ENCODE data around the gene SPATS2. TPM values are rescaled to one million over a fixed set of nuclear protein-coding genes. Genes with fewer than 3 reads are reported as not detected.

The SPATS2 gene
- total RNA-seq, 2 experiments from 2014 or later: 10.6 to 18.8 TPM

DNA sequence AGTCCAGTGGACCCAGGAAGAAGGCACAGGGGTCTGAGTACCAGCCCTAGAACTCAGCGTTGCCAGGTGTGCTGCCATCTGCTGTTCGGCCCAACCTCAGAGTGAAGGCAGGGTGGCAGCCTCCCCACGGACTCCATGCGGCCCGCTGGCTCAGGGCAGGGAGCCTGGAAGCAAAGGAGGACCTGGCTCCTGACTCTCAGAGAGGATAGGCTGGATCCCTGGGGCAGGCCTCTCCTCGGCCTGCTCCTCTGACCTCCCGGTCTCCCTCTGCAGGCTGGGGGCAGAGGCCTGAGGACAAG, 190.6 kb downstream of the SPATS2 start:
- Mint-ChIP-seq H3K27ac (no peak overlapping the region), H3K9me3 (ENCODE audit: low read depth) (no peaks in the 10 kb centered on the region), H3K27me3 (no peaks in the 10 kb centered on the region), H3K4me3 (no peak overlapping the region), H3K36me3 (ENCODE audit: low read depth) (peaks cover 18% of the 10 kb centered on the region), H3K4me1 (peaks cover 5% of the 10 kb centered on the region)
- POLR2A ChIA-PET: no interaction called here
- CTCF ChIA-PET: no interaction called here
- intact Hi-C loops (cut with DNase I, micrococcal nuclease): no loop called here
- ATAC-seq (no peak), DNase-seq (no peak)

DNA sequence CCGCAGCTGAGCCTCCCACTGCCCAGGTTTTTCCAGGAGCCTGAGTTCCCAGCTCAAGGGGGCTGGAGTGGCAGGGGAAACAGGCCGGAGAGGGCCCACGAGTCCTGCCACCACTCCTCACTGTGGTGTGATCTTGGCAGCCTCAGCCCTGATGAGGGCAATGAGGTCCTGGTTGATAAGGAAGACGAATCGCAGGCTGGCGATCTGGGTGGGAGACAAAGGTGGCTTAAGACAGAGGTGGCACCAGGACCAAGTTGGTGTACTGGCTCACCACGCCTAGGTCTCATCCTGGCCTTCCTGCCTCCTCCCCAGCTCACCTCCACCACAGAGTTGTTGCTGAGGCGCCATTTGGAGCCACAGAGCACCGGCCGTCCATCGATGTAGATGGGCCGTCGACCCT, 191.3 kb downstream of the SPATS2 start:
- POLR2A ChIA-PET: no interaction called here
- Mint-ChIP-seq H3K36me3 (ENCODE audit: low read depth) (peaks cover 19% of the 10 kb centered on the region), H3K27me3 (no peaks in the 10 kb centered on the region), H3K27ac (no peak overlapping the region), H3K9me3 (ENCODE audit: low read depth) (no peaks in the 10 kb centered on the region), H3K4me3 (no peak overlapping the region), H3K4me1 (peaks cover 5% of the 10 kb centered on the region)
- CTCF ChIA-PET: interaction anchor here (1.3 kb wide), 1 partner anchor 200 kb away, joined by 3 read pairs; no protein-coding TSS in a partner anchor
- no peak for ATAC-seq
- intact Hi-C loops (cut with DNase I, micrococcal nuclease): no loop called here
- DNase-seq: no peak

DNA sequence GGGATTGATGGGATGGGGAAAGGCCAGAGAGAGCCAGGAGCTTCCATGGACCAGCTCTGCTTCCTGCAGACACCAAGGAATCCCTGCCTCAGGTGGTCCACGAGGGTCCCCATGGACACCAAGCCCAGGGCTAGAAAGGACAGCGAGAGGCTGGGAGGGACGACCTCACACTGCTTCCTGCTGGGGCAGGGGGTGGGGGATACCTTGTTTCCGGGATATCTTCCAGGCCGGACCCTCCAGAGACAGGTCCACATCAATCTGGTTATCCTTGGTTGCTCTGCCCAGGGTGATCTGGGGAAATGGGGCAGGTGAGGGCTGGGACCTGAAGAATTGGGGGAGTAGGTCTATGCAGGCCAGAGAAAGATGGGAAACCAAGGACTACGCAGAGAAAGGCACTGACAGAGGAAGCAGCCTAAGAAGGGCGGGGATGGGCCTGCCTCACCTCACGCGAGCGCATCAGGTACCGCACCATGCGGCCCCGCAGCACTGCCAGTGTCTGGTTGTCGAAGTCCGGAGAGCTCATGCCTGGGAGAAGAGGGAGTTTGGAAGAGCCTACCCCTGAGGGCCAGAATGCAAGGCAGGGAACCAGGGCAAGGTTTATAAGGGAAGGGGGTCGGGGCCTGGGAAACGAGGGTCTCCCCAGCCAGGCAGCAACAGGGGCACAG, 191.9 kb downstream of the SPATS2 start:
- H3K36me3 Mint-ChIP-seq (ENCODE audit: low read depth): peaks cover 22% of the 10 kb centered on the region

DNA sequence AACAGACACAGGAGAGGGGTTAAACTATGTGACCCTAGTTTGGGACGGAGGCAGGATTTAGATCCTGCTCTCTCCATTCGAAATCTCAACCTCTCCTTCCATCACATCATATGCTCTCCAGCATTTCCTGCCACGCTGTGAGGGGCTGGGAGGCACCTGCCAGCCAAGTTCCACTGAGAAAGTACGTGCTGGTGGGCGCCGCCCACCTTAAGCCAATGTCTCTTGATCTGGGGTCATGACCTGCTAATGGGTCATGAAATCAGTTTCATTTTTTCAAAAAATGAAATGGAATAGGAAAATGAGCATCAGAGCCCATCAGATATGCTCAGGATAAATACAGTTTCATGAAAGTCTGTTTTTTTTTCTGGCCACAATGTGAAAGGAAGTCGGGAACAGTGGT, 193.4 kb downstream of the SPATS2 start:
- intact Hi-C loops (cut with DNase I, micrococcal nuclease): loop anchor here in 1 of 2 experiments (10.0 kb wide), 1 partner anchor 464 kb away; the partner anchor contains the start of gene RACGAP1
- Mint-ChIP-seq H3K27me3 (no peaks in the 10 kb centered on the region), H3K4me1 (peaks cover 17% of the 10 kb centered on the region), H3K9me3 (ENCODE audit: low read depth) (no peaks in the 10 kb centered on the region), H3K27ac (peak overlapping the region; percentile 42), H3K4me3 (no peak overlapping the region), H3K36me3 (ENCODE audit: low read depth) (peaks cover 26% of the 10 kb centered on the region)
- DNase-seq (no peak), ATAC-seq (no peak)
- CTCF ChIA-PET: interaction anchor here (1.1 kb wide), 2 partner anchors 10 to 202 kb away, joined by 3 read pairs; no protein-coding TSS in a partner anchor
- POLR2A ChIA-PET: no interaction called here

More for the DNA sequence above, 191.9 kb downstream of the SPATS2 start:
- peaks cover 5% of the 10 kb centered on the region for H3K4me1 Mint-ChIP-seq
- ChIA-PET POLR2A (no interaction called here), CTCF (interaction anchor here (0.7 to 1.3 kb wide), 2 partner anchors 201 to 301 kb away, joined by 3 read pairs; no protein-coding TSS in a partner anchor)
- H3K27ac Mint-ChIP-seq: no peak overlapping the region
- intact Hi-C loops (cut with DNase I, micrococcal nuclease): no loop called here
- H3K4me3 Mint-ChIP-seq: no peak overlapping the region
- no peaks in the 10 kb centered on the region for H3K27me3 Mint-ChIP-seq
- DNase-seq (no peak), ATAC-seq (no peak)
- no peaks in the 10 kb centered on the region for H3K9me3 Mint-ChIP-seq (ENCODE audit: low read depth)

DNA sequence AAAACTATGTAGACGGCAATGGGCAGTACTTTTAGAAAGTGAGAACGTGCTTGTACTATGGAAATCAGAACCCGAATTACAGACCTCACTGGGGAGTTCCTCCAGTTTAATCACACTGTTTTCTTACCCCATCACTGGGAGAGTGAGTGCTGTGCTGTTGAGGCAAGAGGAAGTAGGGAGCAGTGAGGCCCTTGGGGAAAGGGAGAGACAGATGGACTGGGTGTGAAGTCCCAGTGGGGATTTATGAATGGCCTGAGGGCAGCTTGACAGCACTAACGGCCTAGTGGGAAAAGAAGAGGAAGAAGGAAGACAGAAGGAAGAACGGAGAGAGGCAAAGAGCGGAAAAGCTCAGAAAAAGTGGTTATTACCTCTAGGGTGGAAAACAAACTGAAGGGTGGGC, 195.0 kb downstream of the SPATS2 start:
- POLR2A ChIA-PET: no interaction called here
- H3K4me3 Mint-ChIP-seq: no peak overlapping the region
- CTCF ChIA-PET: interaction anchor here (0.6 to 1.9 kb wide), 6 partner anchors 9 to 328 kb away, joined by 3 to 11 read pairs (median 4); no protein-coding TSS in a partner anchor
- ATAC-seq (no peak), DNase-seq (no peak)
- peaks cover 29% of the 10 kb centered on the region for H3K4me1 Mint-ChIP-seq
- H3K27me3 Mint-ChIP-seq: no peaks in the 10 kb centered on the region
- H3K36me3 Mint-ChIP-seq (ENCODE audit: low read depth): peaks cover 26% of the 10 kb centered on the region
- no peak overlapping the region for H3K27ac Mint-ChIP-seq
- intact Hi-C loops (cut with DNase I, micrococcal nuclease): loop anchor here in 1 of 2 experiments (10.0 kb wide), 1 partner anchor 463 kb away; the partner anchor contains the start of gene RACGAP1
- no peaks in the 10 kb centered on the region for H3K9me3 Mint-ChIP-seq (ENCODE audit: low read depth)

DNA sequence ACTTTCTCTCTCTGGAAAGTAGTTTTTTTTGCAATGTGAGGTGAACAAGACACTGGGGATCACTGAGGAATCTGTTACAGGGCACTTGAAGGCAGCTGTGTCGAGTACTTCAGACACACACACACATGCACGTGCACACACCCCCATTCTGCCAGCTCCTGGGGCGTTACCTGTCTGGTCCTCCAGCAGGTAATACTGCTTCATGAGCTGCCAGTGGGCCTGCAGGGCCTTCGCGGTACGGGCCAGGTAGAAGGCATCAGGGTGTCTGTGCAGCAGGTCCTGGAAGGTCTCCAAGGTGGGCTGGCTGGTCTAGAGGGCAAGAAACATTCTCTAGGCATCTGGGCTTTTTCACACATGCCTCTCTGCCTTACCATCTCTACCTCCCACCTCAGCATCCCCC, 195.6 kb downstream of the SPATS2 start:
- no peak for DNase-seq
- Mint-ChIP-seq H3K36me3 (ENCODE audit: low read depth) (peaks cover 26% of the 10 kb centered on the region), H3K4me1 (peaks cover 31% of the 10 kb centered on the region), H3K9me3 (ENCODE audit: low read depth) (no peaks in the 10 kb centered on the region), H3K27me3 (no peaks in the 10 kb centered on the region), H3K4me3 (no peak overlapping the region), H3K27ac (no peak overlapping the region)
- ATAC-seq: no peak
- CTCF ChIA-PET: interaction anchor here (0.8 to 1.9 kb wide), 6 partner anchors 8 to 231 kb away, joined by 3 to 11 read pairs (median 4); no protein-coding TSS in a partner anchor
- intact Hi-C loops (cut with DNase I, micrococcal nuclease): loop anchor here in 1 of 2 experiments (10.0 kb wide), 1 partner anchor 462 kb away; the partner anchor contains the start of gene RACGAP1
- POLR2A ChIA-PET: no interaction called here

DNA sequence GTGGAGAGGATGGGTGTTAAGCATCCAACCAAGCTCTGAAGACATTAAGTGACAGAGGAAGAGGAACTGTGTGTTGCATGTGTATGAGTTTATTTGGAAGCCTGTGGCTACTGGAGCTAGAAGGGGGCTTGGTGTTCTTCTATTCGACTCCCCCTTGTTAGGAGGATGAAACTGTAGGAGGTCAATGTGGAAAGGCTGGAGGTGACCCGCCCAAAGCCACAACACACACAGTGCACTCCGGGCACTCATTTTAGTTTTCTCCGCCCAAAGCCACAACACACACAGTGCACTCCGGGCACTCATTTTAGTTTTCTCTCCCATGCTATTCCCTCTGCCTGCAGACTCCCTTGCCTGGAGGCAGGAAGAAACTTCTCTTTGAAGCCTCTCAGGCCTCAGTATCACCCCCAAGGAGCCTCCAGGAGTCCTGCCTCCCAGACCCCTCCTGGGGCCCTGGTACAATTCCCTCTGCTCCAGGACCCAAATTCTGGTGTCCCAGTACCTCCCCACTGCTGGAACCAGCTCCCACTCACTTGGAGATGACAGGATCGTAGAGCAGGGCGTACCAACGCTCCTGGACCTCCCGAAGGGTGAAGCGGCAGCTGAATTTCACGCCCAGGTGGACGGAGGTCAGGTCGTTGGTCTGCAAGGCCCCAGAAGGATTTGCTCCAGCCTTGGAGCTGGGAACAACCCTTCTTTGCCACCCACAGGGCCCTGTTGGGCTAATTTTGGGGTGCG, 196.9 kb downstream of the SPATS2 start:
- ChIA-PET CTCF (interaction anchor here (0.6 to 1.9 kb wide), 2 partner anchors 17 to 207 kb away, joined by 4 to 11 read pairs; no protein-coding TSS in a partner anchor), POLR2A (interaction anchor here (0.6 kb wide), 1 partner anchor 22 kb away, joined by 4 read pairs; no protein-coding TSS in a partner anchor)
- no peaks in the 10 kb centered on the region for H3K9me3 Mint-ChIP-seq (ENCODE audit: low read depth)
- DNase-seq (no peak), ATAC-seq (no peak)
- H3K4me3 Mint-ChIP-seq: no peak overlapping the region
- intact Hi-C loops (cut with DNase I, micrococcal nuclease): loop anchor here in 1 of 2 experiments (10.0 kb wide), 1 partner anchor 461 kb away; the partner anchor contains the start of gene RACGAP1
- H3K27me3 Mint-ChIP-seq: no peaks in the 10 kb centered on the region
- peaks cover 25% of the 10 kb centered on the region for H3K36me3 Mint-ChIP-seq (ENCODE audit: low read depth)
- peaks cover 34% of the 10 kb centered on the region for H3K4me1 Mint-ChIP-seq
- no peak overlapping the region for H3K27ac Mint-ChIP-seq

DNA sequence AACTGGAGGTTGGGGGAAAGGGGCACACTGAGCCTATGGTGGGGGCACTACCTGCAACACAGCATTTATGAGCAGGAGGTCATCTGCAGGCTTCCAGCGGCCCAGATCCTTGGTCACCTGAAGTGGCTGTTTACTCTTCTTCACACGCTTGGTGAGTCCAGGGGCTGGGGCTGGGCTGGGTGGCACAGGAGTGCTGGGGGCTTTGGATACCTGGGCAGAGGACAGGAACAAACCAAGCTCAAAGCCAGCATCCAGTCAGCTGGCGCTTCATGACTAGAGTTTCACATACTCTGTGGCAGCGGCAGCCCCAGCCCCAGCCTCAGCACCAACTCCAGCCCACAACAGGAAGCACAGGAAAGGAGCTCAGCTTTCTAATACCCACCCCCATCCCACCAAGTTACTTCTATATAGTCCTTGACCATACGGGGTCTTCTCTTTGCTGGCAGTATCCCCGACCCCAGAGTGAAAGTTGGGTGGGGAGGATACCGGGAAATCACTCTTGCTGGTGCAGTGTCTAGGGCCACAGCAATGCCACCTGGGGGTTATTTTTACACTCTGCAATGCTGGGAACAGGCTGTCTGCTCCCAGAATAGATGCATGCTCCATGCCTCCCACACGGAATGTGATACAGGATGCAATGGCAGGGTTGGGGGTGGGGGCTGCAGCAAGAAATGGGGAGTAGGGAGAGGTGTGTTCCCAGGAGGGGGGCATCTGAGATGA, 197.6 kb downstream of the SPATS2 start:
- DNase-seq (no peak), ATAC-seq (no peak)
- peaks cover 22% of the 10 kb centered on the region for H3K36me3 Mint-ChIP-seq (ENCODE audit: low read depth)
- no peak overlapping the region for H3K4me3 Mint-ChIP-seq
- no peak overlapping the region for H3K27ac Mint-ChIP-seq
- ChIA-PET POLR2A (no interaction called here), CTCF (no interaction called here)
- intact Hi-C loops (cut with DNase I, micrococcal nuclease): loop anchor here (5.0 to 10.0 kb wide), 3 partner anchors 198 to 460 kb away; partner anchors contain the start of genes BCDIN3D (in 1 of the 2), RACGAP1 (in 1 of the 2) and SPATS2 (in 1 of the 2)
- peaks cover 34% of the 10 kb centered on the region for H3K4me1 Mint-ChIP-seq
- H3K9me3 Mint-ChIP-seq (ENCODE audit: low read depth): no peaks in the 10 kb centered on the region
- no peaks in the 10 kb centered on the region for H3K27me3 Mint-ChIP-seq

DNA sequence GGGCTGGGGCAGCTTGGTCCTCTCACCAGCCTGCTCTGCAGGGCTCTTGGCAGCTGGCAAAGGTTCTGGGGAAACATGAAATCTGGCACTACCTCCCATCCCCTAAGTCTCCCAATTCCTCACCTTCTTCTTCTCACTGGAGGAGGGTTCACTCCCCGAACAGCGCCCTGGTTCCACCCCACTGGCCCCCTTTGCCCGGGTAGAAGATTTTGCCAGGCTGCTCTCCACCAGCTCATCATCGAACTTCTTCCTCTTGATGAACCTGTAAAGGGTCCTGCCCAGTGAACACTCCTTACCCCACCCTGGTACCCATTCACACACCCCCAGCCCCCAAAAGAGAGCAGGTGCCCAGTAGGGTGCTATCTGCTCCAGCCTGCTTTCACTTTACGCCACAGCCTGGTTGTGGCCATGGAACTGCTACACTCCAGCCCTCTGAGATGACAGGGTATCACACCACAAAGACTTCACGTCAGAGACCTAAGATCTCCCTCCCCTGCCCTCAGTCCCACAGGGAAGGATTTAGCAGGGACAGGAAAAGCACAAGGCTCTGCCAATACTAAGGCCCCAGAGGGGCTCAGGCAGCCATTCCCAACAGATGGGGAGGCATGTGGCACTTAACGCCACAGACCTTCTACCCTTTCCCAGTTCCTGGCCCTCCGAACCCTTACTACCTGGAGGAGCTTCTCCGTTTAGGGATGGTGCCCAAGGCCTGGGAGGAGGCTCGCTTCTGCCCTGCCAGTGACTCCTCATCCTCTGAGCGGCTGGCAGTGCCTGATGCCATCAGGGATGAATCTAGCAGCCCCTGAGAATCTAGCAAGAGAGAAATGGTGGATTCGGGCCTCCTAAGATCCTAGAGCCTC, 198.4 kb downstream of the SPATS2 start:
- no peak for ATAC-seq
- H3K27ac Mint-ChIP-seq: no peak overlapping the region
- H3K36me3 Mint-ChIP-seq (ENCODE audit: low read depth): peaks cover 21% of the 10 kb centered on the region
- no peaks in the 10 kb centered on the region for H3K9me3 Mint-ChIP-seq (ENCODE audit: low read depth)
- DNase-seq: no peak
- CTCF ChIA-PET: no interaction called here
- H3K4me3 Mint-ChIP-seq: no peak overlapping the region
- POLR2A ChIA-PET: no interaction called here
- H3K4me1 Mint-ChIP-seq: peaks cover 35% of the 10 kb centered on the region
- intact Hi-C loops (cut with DNase I, micrococcal nuclease): loop anchor here (5.0 to 10.0 kb wide), 3 partner anchors 198 to 459 kb away; partner anchors contain the start of genes BCDIN3D (in 1 of the 2), RACGAP1 (in 1 of the 2) and SPATS2 (in 1 of the 2)
- H3K27me3 Mint-ChIP-seq: no peaks in the 10 kb centered on the region

DNA sequence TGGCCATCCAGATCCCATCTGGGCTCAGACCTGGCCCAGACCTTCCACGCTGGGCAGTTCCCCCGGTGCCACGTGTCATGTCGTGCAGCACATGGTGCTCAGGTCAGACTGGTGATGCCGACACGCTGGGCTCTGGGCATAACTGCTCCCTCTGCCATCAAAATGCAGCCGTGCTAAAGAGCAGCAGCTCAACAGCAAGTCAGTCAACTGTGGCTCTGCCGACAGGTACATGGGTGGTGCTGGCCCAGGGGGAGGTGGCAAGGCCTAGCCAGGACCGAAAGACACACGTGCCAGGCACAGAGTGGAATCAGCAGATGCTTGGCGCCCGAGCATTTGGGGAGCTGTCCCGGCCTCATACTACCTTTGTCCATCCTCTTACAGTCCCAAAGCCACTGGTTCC, 199.1 kb downstream of the SPATS2 start:
- Mint-ChIP-seq H3K27ac (no peak overlapping the region), H3K9me3 (ENCODE audit: low read depth) (no peaks in the 10 kb centered on the region), H3K4me3 (peak overlapping the region; percentile 90), H3K36me3 (ENCODE audit: low read depth) (peaks cover 17% of the 10 kb centered on the region), H3K27me3 (no peaks in the 10 kb centered on the region), H3K4me1 (peaks cover 36% of the 10 kb centered on the region)
- intact Hi-C loops (cut with DNase I, micrococcal nuclease): loop anchor here (5.0 to 10.0 kb wide), 3 partner anchors 199 to 458 kb away; partner anchors contain the start of genes BCDIN3D (in 1 of the 2), RACGAP1 (in 1 of the 2) and SPATS2 (in 1 of the 2)
- DNase-seq: no peak
- POLR2A ChIA-PET: no interaction called here
- CTCF ChIA-PET: interaction anchor here (0.6 to 1.7 kb wide), 5 partner anchors 14 to 552 kb away, joined by 3 to 8 read pairs (median 3); no protein-coding TSS in a partner anchor
- ATAC-seq: no peak
